Measurements from ENCODE around the gene MAN1C1.

MAN1C1 gene

DNA sequence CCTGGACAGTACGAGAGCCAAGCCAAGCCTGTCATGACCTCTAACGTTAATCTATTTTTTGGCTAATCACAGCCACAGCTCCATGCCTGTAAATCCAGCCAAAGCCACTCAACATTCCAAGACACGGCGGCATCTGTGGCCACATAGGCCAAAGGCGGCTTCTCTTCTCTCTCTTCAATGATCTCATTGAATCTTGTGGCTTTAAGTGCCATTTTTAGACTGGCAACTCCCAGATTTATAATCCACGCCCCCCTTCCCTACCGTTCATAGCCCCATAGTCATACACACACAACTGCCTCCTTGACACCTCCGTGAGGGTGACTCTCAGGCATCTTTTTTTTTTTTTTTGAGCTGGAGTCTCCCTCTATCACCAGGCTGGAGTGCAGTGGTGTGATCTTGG lies 177.7 kb downstream of the MAN1C1 start:
- Histone ChIP-seq H3K4me2 (no peak overlapping the region), H3K4me3 (IDR thresholded peaks at IDR 0.05; ENCODE audit: insufficient read depth, low read depth, low read length) (no peak overlapping the region), H3K36me3 (ENCODE audit: insufficient read depth) (no peaks in the 10 kb centered on the region), H3K27me3 (ENCODE audit: insufficient read depth, low read depth) (no peaks in the 10 kb centered on the region), H3K9ac (no peak overlapping the region), H3K27ac (no peak overlapping the region), H3K4me1 (ENCODE audit: low read depth, poor library complexity, severe bottlenecking) (peaks cover 63% of the 10 kb centered on the region), H3K79me2 (ENCODE audit: insufficient read depth, low read depth) (no peaks in the 10 kb centered on the region), H2AFZ (ENCODE audit: low read depth) (no peak overlapping the region), H4K20me1 (ENCODE audit: insufficient read depth) (no peaks in the 10 kb centered on the region)
- TF ChIP-seq, protein P1, sequence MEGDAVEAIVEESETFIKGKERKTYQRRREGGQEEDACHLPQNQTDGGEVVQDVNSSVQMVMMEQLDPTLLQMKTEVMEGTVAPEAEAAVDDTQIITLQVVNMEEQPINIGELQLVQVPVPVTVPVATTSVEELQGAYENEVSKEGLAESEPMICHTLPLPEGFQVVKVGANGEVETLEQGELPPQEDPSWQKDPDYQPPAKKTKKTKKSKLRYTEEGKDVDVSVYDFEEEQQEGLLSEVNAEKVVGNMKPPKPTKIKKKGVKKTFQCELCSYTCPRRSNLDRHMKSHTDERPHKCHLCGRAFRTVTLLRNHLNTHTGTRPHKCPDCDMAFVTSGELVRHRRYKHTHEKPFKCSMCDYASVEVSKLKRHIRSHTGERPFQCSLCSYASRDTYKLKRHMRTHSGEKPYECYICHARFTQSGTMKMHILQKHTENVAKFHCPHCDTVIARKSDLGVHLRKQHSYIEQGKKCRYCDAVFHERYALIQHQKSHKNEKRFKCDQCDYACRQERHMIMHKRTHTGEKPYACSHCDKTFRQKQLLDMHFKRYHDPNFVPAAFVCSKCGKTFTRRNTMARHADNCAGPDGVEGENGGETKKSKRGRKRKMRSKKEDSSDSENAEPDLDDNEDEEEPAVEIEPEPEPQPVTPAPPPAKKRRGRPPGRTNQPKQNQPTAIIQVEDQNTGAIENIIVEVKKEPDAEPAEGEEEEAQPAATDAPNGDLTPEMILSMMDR (conservative IDR thresholded peaks at IDR 0.05; ENCODE audit: low read depth, low read length): no peak

DNA sequence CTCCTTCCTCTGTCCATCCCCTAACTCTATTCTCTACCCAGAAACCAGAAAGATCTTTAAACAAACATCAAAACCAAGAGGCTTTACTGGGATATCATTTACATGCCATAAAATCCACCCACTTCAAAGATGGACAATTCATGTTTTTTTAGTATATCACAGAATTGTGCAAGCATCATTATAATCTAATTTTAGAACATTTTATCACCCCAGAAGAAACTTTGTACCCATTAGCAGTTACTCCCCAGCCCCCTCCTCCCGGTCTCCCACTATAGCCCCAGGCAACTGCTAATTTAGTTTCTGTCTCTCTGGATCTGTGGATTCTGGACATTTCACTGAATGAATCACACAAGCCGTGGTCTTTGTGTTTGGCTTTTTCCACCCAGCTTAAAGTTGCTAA lies 178.6 kb downstream of the MAN1C1 start:
- H3K4me2 ChIP-seq: no peak overlapping the region
- H3K4me1 ChIP-seq (ENCODE audit: low read depth, poor library complexity, severe bottlenecking): peaks cover 67% of the 10 kb centered on the region

DNA sequence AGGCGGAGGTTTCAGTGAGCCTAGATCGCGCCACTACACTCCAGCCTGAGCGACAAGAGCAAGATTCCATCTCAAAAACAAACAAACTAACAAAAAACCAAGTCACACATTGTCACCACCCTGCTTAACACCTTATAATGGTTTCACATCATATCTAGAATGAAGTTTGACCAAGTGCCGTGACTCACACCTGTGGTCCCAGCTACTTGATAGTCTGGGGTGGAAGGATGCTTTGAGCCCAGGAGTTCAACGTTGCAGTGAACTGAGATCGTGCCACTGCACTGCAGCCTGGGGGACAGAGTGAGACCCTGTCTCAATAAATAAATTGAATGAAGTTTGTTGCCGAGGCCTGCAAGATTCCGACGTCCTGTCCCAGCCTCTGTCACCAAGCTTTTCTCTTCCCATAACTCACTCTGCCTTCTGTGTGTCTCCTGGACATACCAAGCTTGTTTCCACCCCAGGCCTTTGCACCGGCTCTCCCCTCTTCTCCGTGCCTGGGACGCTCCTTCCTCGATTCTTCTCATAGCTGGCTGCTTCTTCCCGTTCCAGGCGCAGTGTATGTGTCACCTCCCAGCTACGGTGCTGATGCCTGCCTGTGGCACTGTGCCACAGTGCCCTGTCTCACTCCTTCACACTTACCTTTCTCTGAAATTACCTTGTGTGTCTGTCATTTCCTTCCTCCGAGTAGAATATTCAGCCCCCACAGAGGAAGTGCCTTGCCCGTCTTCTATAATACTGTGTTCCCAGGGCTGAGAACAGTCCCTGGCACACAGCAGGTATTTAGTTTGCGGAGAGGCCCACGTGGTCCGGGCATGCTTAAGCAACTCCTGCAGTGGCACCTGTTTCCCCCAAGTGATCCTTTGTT lies 179.6 kb downstream of the MAN1C1 start:
- Histone ChIP-seq H3K36me3 (ENCODE audit: insufficient read depth) (no peaks in the 10 kb centered on the region), H3K79me2 (ENCODE audit: insufficient read depth, low read depth) (no peaks in the 10 kb centered on the region), H3K4me1 (ENCODE audit: low read depth, poor library complexity, severe bottlenecking) (peaks cover 70% of the 10 kb centered on the region), H3K4me3 (IDR thresholded peaks at IDR 0.05; ENCODE audit: insufficient read depth, low read depth, low read length) (no peak overlapping the region), H3K9ac (no peak overlapping the region), H3K27me3 (ENCODE audit: insufficient read depth, low read depth) (no peaks in the 10 kb centered on the region), H3K4me2 (peak overlapping the region; percentile 39), H4K20me1 (ENCODE audit: insufficient read depth) (no peaks in the 10 kb centered on the region), H2AFZ (ENCODE audit: low read depth) (peak overlapping the region; percentile 27; the same call in 1 of the 2 replicates), H3K27ac (peak overlapping the region; percentile 25; the same call in 1 of the 2 replicates)
- TF ChIP-seq, protein P1 (conservative IDR thresholded peaks at IDR 0.05; ENCODE audit: low read depth, low read length): no peak

More for the DNA sequence above, 178.6 kb downstream of the MAN1C1 start:
- Histone ChIP-seq H3K79me2 (ENCODE audit: insufficient read depth, low read depth) (no peaks in the 10 kb centered on the region), H3K9ac (no peak overlapping the region), H4K20me1 (ENCODE audit: insufficient read depth) (no peaks in the 10 kb centered on the region), H3K4me3 (IDR thresholded peaks at IDR 0.05; ENCODE audit: insufficient read depth, low read depth, low read length) (no peak overlapping the region), H3K27ac (no peak overlapping the region), H3K36me3 (ENCODE audit: insufficient read depth) (no peaks in the 10 kb centered on the region), H3K27me3 (ENCODE audit: insufficient read depth, low read depth) (no peaks in the 10 kb centered on the region), H2AFZ (ENCODE audit: low read depth) (no peak overlapping the region)
- TF ChIP-seq, protein P1 (conservative IDR thresholded peaks at IDR 0.05; ENCODE audit: low read depth, low read length): no peak

DNA sequence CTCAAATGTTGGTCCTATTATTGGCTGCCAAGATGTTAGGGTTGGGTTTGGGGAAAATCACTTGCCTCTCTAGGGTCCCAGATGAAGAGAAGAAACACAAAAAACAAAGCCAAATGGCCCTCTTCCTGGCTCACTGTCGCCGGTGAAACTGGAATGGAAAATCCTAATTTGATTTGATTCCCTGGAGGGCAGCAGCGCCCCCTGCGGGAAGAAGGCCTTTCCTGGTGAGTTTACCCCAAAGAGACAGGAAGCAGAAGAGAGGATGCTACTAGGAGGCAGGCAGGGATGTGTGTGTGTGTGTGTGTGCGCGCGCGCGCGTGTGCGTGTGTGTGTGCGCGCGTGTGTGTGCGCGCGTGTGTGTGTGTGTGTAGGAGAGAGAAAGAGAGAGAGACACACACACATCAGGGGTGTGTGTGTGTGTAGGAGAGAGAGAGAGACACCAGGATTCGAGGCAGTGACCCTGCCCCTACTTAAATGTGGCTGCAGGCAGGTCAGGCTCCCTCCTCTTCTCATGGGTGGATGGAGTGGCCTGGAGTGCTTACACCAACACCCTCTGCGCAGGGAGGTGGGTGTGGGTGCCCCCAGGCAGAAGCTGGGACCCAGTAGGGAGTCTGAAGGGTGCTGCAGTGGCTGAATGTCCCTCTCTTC lies 180.3 kb downstream of the MAN1C1 start:
- H3K79me2 ChIP-seq (ENCODE audit: insufficient read depth, low read depth): no peaks in the 10 kb centered on the region
- H2AFZ ChIP-seq (ENCODE audit: low read depth): peak overlapping the region; percentile 27; the same call in 1 of the 2 replicates
- peaks cover 78% of the 10 kb centered on the region for H3K4me1 ChIP-seq (ENCODE audit: low read depth, poor library complexity, severe bottlenecking)
- peak overlapping the region; percentile 25; the same call in 1 of the 2 replicates for H3K27ac ChIP-seq
- H3K4me3 ChIP-seq (IDR thresholded peaks at IDR 0.05; ENCODE audit: insufficient read depth, low read depth, low read length): no peak overlapping the region
- H3K9ac ChIP-seq: no peak overlapping the region
- peak overlapping the region; percentile 39 for H3K4me2 ChIP-seq
- TF ChIP-seq, protein P1 (conservative IDR thresholded peaks at IDR 0.05; ENCODE audit: low read depth, low read length): peak; percentile 90
- H4K20me1 ChIP-seq (ENCODE audit: insufficient read depth): no peaks in the 10 kb centered on the region
- H3K27me3 ChIP-seq (ENCODE audit: insufficient read depth, low read depth): no peaks in the 10 kb centered on the region
- no peaks in the 10 kb centered on the region for H3K36me3 ChIP-seq (ENCODE audit: insufficient read depth)
